ENCODE data around the gene NT5DC3. TPM values are rescaled to one million over a fixed set of nuclear protein-coding genes. Genes with fewer than 3 reads are reported as not detected.
A peak's percentile ranks its signal among the peaks of the same experiment; 100 is the strongest.

The NT5DC3 gene
- total RNA-seq, 2 donors from 2014 or later = 24.2 to 28.3 TPM

DNA sequence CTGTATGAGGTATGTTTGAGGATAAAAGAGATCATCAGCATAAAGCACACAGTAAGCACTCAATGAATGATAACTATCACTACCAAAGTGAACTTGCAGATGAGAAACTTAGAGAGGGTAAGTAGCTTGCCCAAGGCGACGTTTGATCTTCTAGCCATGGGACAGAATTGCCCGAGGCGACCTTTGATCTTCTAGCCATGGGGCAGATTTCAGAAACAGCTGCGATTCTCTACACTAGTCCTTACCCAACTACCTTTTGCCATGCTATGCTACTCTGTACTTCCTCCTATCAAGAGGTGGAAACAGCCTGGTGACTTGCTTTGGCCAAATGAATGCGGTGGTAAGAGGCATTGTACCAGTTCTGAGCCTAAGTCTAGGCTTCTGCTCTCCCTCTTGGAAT, 23.7 kb upstream of the NT5DC3 start:
- TF ChIP-seq, protein P1, sequence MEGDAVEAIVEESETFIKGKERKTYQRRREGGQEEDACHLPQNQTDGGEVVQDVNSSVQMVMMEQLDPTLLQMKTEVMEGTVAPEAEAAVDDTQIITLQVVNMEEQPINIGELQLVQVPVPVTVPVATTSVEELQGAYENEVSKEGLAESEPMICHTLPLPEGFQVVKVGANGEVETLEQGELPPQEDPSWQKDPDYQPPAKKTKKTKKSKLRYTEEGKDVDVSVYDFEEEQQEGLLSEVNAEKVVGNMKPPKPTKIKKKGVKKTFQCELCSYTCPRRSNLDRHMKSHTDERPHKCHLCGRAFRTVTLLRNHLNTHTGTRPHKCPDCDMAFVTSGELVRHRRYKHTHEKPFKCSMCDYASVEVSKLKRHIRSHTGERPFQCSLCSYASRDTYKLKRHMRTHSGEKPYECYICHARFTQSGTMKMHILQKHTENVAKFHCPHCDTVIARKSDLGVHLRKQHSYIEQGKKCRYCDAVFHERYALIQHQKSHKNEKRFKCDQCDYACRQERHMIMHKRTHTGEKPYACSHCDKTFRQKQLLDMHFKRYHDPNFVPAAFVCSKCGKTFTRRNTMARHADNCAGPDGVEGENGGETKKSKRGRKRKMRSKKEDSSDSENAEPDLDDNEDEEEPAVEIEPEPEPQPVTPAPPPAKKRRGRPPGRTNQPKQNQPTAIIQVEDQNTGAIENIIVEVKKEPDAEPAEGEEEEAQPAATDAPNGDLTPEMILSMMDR (conservative IDR thresholded peaks at IDR 0.05) = no peak
- 94 to 95% methylated on average over 6 of the region's 6 CpGs for WGBS, 2 experiments (ENCODE audit: insufficient coverage in 1 of 2, insufficient read length in 1 of 2)
- no peaks in the 10 kb centered on the region for H3K9me3 Mint-ChIP-seq

DNA sequence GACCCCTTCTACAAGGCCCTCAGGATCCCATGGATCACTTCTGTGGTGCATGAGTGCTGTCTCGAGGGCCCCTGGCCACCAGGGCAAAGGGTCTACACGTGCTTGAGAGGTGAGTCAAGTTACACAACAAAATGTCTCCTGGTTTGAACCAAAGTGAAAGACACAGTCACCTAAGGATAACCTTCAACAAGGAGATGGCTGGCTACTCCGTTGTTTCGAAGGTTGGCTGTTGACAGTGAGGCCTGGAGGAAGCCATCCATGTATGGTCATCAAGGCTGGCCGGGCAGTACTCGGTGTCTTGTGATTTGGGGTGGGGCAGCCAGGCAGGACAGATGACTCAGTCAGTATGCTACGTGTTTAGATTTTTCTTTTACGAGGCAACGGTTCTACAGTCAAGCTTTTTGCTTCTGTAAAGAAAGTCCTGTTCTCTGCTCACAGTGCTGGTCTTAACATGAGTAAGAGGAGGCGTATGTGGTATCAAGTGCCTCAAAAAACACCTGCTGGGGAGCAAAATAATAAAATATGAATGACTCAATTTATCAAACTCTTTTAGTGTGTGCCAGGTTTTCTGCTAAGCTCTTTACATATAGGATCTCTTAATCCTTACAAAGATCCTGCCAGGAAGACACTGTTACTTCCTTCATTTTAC, 18.0 kb upstream of the NT5DC3 start:
- H3K9me3 ChIP-seq (ENCODE audit: control insufficient read depth, low read length) = no peaks in the 10 kb centered on the region
- no peaks in the 10 kb centered on the region for H3K9me3 Mint-ChIP-seq
- H3K27me3 Mint-ChIP-seq (ENCODE audit: insufficient read depth) = no peaks in the 10 kb centered on the region

More for the DNA sequence above, 23.7 kb upstream of the NT5DC3 start:
- Histone ChIP-seq H3K4me3 (ENCODE audit: low read length) (no peak overlapping the region), H3K9me3 (ENCODE audit: control insufficient read depth, low read length) (no peaks in the 10 kb centered on the region), H3K4me1 (ENCODE audit: control insufficient read depth, insufficient read depth, low read length) (no peaks in the 10 kb centered on the region), H3K27me3 (ENCODE audit: control insufficient read depth, insufficient read depth, low read length, poor library complexity, severe bottlenecking) (no peaks in the 10 kb centered on the region), H3K9ac (ENCODE audit: extremely low read depth, low read length, poor library complexity, severe bottlenecking) (no peak overlapping the region), H3K27ac (ENCODE audit: low read depth, low read length) (no peak overlapping the region), H3K36me3 (ENCODE audit: control insufficient read depth, insufficient read depth, low read length) (no peaks in the 10 kb centered on the region)
- peak; percentile 16 for DNase-seq
- H3K4me1 Mint-ChIP-seq = no peaks in the 10 kb centered on the region
- no peak overlapping the region for H3K27ac Mint-ChIP-seq
- no peaks in the 10 kb centered on the region for H3K36me3 Mint-ChIP-seq (ENCODE audit: low read depth)
- H3K4me3 Mint-ChIP-seq = no peak overlapping the region
- H3K27me3 Mint-ChIP-seq (ENCODE audit: insufficient read depth) = no peaks in the 10 kb centered on the region

GRCh38 chr12:103858335-103858734, 17.3 kb upstream of the NT5DC3 start:
- Histone ChIP-seq H3K4me3 (ENCODE audit: low read length) (no peak overlapping the region), H3K9ac (ENCODE audit: extremely low read depth, low read length, poor library complexity, severe bottlenecking) (no peak overlapping the region), H3K27ac (ENCODE audit: low read depth, low read length) (no peak overlapping the region), H3K9me3 (ENCODE audit: control insufficient read depth, low read length) (no peaks in the 10 kb centered on the region), H3K27me3 (ENCODE audit: control insufficient read depth, insufficient read depth, low read length, poor library complexity, severe bottlenecking) (no peaks in the 10 kb centered on the region), H3K36me3 (ENCODE audit: control insufficient read depth, insufficient read depth, low read length) (no peaks in the 10 kb centered on the region), H3K4me1 (ENCODE audit: control insufficient read depth, insufficient read depth, low read length) (peaks cover 2% of the 10 kb centered on the region)
- Mint-ChIP-seq H3K36me3 (ENCODE audit: low read depth) (no peaks in the 10 kb centered on the region), H3K27me3 (ENCODE audit: insufficient read depth) (no peaks in the 10 kb centered on the region), H3K4me3 (no peak overlapping the region), H3K4me1 (peaks cover 10% of the 10 kb centered on the region), H3K9me3 (no peaks in the 10 kb centered on the region), H3K27ac (no peak overlapping the region)
- TF ChIP-seq, protein P1 (conservative IDR thresholded peaks at IDR 0.05) = no peak
- 87 to 88% methylated on average over 6 to 8 of the region's 8 CpGs for WGBS, 2 experiments (ENCODE audit: insufficient coverage in 1 of 2, insufficient read length in 1 of 2)
- DNase-seq = no peak

More for the DNA sequence above, 18.0 kb upstream of the NT5DC3 start:
- Histone ChIP-seq H3K4me3 (ENCODE audit: low read length) (no peak overlapping the region), H3K27me3 (ENCODE audit: control insufficient read depth, insufficient read depth, low read length, poor library complexity, severe bottlenecking) (no peaks in the 10 kb centered on the region), H3K4me1 (ENCODE audit: control insufficient read depth, insufficient read depth, low read length) (peaks cover 2% of the 10 kb centered on the region), H3K36me3 (ENCODE audit: control insufficient read depth, insufficient read depth, low read length) (no peaks in the 10 kb centered on the region), H3K9ac (ENCODE audit: extremely low read depth, low read length, poor library complexity, severe bottlenecking) (no peak overlapping the region), H3K27ac (ENCODE audit: low read depth, low read length) (no peak overlapping the region)
- H3K27ac Mint-ChIP-seq = no peak overlapping the region
- H3K4me3 Mint-ChIP-seq = no peak overlapping the region
- peaks cover 6% of the 10 kb centered on the region for H3K4me1 Mint-ChIP-seq
- DNase-seq = peak; percentile 24
- TF ChIP-seq, protein P1 (conservative IDR thresholded peaks at IDR 0.05) = no peak
- WGBS, 2 experiments (ENCODE audit: insufficient coverage in 1 of 2, insufficient read length in 1 of 2) = 82 to 87% methylated on average over 6 to 10 of the region's 10 CpGs
- H3K36me3 Mint-ChIP-seq (ENCODE audit: low read depth) = no peaks in the 10 kb centered on the region

Data from endodermal cell (in vitro differentiated cells).